Measurements from ENCODE around the gene CYB5R3. TPM values are rescaled to one million over a fixed set of nuclear protein-coding genes. Genes with fewer than 3 reads are reported as not detected.
A peak's percentile ranks its signal among the peaks of the same experiment; 100 is the strongest.

CYB5R3 gene
- total RNA-seq, 1 donor from 2014 or later: 105 TPM

DNA sequence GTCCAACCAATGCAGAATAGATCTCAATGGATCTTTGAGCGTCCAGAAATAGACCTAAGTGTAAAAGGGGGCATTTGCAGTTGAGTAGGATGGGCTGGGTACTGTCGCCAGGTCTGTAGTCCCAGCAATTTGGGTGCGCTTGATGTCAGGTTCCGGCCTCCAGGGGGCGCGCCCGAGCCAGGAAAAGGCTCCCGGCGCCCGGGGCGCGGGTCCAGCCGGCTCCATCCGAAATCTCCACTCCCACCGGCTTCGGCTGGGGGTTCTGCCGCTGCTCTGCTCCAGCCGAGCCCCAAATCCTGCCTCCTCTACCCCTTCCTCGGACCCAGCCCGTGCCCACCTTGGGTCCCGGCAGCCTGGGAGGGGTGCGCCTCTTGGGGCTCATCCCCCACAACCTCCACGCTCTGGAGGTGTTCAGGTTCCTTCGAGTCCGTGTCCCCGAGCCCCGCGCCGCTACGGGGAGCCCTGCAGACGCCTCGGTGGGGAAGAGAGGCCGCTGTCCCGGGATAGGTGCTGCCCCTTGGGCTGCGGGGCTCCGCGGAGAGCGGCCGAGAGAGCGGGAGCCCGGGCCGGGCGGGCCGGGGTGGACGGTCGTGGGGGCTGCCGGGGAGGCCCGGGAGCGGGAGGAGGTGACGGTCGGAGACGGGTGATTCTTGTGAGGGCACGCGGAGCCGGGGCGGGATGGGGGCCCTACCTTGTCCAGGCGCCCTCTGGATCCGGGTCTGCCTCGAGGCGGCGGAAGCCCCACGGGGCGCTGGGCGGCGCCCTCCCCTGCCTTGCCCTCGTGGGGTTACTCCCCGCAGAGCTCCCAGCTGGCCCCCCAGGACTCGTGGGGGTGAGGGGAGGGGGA, 13.0 kb upstream of the CYB5R3 start:
- Mint-ChIP-seq H3K36me3 (ENCODE audit: low read depth) (no peaks in the 10 kb centered on the region), H3K4me1 (no peaks in the 10 kb centered on the region), H3K27ac (ENCODE audit: unreplicated experiment) (no peak overlapping the region), H3K4me3 (no peak overlapping the region), H3K9me3 (no peaks in the 10 kb centered on the region), H3K27me3 (ENCODE audit: low read depth) (peaks cover 15% of the 10 kb centered on the region)
- peak; percentile 90 for DNase-seq (ENCODE audit: low read depth, low spot score)
- TF ChIP-seq CTCF (conservative IDR thresholded peaks at IDR 0.05): peak; percentile 91

DNA sequence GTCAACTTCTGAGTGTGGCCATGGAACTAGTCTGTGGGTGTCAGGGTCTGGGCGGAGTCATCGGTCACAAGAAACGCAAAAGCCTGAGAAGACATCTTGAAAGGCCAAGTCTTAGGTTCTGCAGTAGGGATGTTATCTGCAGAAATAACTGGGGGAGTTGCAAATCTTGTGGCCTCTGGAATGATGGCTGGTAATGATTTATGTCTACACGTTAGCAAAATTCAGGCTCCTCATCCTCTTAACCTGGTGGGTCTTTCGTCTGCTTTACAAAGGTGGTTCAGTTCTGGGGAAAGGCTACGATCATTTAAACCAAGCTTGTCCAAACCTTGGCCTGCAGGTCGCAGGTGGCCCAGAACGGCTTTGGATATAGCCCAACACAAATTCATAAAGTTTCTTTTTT, 7.4 kb upstream of the CYB5R3 start:
- H3K27me3 Mint-ChIP-seq (ENCODE audit: low read depth): no peaks in the 10 kb centered on the region
- peak overlapping the region; percentile 27 for H3K27ac Mint-ChIP-seq (ENCODE audit: unreplicated experiment)
- no peak for TF ChIP-seq CTCF (conservative IDR thresholded peaks at IDR 0.05)

GRCh38 chr22:42655693-42656092, 6.5 kb upstream of the CYB5R3 start:
- Mint-ChIP-seq H3K27ac (ENCODE audit: unreplicated experiment) (no peak overlapping the region), H3K4me1 (peaks cover 6% of the 10 kb centered on the region), H3K27me3 (ENCODE audit: low read depth) (no peaks in the 10 kb centered on the region), H3K36me3 (ENCODE audit: low read depth) (no peaks in the 10 kb centered on the region), H3K4me3 (no peak overlapping the region), H3K9me3 (no peaks in the 10 kb centered on the region)
- no peak for TF ChIP-seq CTCF (conservative IDR thresholded peaks at IDR 0.05)
- DNase-seq (ENCODE audit: low read depth, low spot score): no peak

More for the DNA sequence above, 7.4 kb upstream of the CYB5R3 start:
- no peak overlapping the region for H3K4me3 Mint-ChIP-seq
- no peaks in the 10 kb centered on the region for H3K9me3 Mint-ChIP-seq
- peaks cover 6% of the 10 kb centered on the region for H3K4me1 Mint-ChIP-seq
- DNase-seq (ENCODE audit: low read depth, low spot score): no peak
- no peaks in the 10 kb centered on the region for H3K36me3 Mint-ChIP-seq (ENCODE audit: low read depth)

DNA sequence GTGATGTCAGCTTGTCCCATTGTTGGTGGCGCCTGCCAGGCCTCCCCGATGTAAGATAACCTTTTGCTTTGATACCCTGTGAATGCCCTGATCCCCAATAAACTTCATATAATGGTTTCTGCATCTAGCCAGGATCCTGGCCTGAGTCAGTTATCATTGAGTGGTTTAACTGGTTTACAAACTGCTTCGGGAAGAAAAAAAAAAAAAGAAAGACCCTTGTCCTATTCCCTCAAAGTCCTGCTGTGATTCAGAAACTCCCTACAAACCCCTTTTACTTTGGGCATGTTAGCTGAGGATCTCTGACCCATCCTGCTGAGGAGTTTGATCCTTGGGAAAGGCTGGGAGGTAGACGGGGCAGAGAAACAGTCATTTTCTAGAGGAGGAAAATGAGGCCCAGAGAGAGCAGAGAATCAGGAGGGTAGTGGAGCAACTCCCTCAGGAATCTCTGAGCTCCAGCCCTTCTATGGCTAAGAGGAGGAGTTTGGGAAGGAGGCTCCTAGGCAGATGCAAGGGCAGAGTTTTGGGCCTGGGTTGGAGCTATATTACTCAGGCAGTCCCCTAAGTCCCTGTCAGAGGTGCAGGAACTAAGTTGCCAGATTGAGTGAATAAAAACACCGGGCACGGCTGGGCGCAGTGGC, 5.4 kb upstream of the CYB5R3 start:
- DNase-seq (ENCODE audit: low read depth, low spot score): no peak
- Mint-ChIP-seq H3K27me3 (ENCODE audit: low read depth) (no peaks in the 10 kb centered on the region), H3K9me3 (no peaks in the 10 kb centered on the region), H3K4me1 (peaks cover 6% of the 10 kb centered on the region), H3K4me3 (peak overlapping the region; percentile 59), H3K27ac (ENCODE audit: unreplicated experiment) (no peak overlapping the region), H3K36me3 (ENCODE audit: low read depth) (no peaks in the 10 kb centered on the region)
- no peak for TF ChIP-seq CTCF (conservative IDR thresholded peaks at IDR 0.05)

DNA sequence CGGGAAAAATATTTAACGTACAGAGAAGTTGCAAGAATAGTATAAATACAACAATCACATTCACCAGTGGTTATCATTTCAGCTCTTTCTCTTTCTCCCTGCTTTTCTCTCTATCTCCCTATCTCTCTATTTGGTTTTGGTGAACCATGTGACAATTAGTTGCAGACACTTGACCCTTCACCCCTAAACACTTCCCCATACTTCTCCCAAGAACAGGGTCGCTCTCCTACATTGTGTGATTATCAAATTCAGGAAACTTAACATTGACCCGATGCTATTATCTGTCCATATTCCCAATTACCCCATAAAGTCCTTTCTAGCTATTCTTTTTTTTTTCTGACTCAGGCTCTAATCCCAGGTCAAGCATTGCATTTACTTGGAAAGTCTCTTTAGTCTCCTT, 4.8 kb upstream of the CYB5R3 start:
- no peaks in the 10 kb centered on the region for H3K27me3 Mint-ChIP-seq (ENCODE audit: low read depth)
- no peak for TF ChIP-seq CTCF (conservative IDR thresholded peaks at IDR 0.05)
- peak overlapping the region; percentile 96 for H3K27ac Mint-ChIP-seq (ENCODE audit: unreplicated experiment)
- no peaks in the 10 kb centered on the region for H3K9me3 Mint-ChIP-seq
- peaks cover 6% of the 10 kb centered on the region for H3K4me1 Mint-ChIP-seq
- DNase-seq (ENCODE audit: low read depth, low spot score): no peak
- no peaks in the 10 kb centered on the region for H3K36me3 Mint-ChIP-seq (ENCODE audit: low read depth)
- peak overlapping the region; percentile 59 for H3K4me3 Mint-ChIP-seq

Data from neural crest cell (in vitro differentiated cells).